OCI-M2 (cell line): ENCODE measurements around the gene AOAH.

ENCODE experiments used
- DNase-seq: peaks from one replicate; lab custom pipeline; 2025; ENCODE audit not compliant: unreplicated experiment; lab: John Stamatoyannopoulos, UW

AOAH gene

DNA sequence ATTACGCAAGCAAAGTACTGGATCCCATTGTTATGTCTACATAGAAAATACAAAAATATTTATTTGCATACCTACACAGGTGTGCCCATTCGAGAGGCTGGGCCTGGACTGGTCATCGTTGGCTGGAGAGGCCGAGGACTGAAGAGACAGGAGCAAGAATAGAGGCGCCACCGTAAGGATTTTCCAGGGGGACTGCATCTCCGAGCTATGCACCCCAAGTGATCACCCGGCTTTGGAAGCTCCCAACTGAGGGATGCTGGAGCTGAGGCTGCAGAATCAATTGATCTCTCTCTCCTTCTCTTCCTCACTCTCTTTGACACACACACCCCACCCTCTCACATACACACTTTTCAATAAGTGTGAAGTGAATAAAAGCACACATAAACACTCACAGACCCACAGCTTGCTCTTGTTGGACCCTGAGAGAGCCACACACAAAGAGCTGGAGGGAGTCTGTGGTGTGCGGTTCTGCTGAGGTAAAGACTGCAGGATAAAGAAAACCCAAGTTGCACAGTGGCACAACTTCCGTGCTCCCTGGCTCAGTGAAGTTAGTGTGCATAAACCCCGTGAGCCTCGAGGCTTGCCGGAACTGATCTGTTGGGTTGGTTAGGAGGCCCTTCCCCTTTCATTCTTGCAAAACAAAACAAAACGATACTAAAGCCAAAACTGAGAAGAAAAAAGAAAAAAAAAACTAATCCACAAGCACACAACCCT lies at the start of gene AOAH:
Gene AOAH, minus strand, starts transcription at position 544 of the 714 bp plus-strand sequence. Its CDS starts 346 bp downstream, at position 198.
- no peak for DNase-seq

DNA sequence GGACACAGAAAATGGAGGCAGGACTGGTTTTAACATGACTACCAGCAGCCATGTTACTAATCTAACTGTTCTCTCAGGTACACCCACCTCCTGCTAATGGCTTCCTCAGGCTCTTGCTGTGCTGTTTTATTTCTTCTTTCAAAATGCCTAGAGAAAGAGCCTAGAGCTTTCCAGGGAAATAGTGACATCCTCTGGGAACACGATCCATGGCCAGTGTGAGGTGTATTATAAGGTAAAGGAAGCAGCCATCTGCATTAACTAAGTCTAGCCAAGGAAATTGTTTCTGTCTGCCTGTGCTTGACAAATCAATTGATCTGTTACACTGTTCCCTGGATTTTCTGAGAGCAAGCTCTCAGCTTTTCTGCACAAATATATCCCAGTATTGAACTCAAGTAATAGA lies 42.2 kb upstream of the AOAH start:
- no peak for DNase-seq

DNA sequence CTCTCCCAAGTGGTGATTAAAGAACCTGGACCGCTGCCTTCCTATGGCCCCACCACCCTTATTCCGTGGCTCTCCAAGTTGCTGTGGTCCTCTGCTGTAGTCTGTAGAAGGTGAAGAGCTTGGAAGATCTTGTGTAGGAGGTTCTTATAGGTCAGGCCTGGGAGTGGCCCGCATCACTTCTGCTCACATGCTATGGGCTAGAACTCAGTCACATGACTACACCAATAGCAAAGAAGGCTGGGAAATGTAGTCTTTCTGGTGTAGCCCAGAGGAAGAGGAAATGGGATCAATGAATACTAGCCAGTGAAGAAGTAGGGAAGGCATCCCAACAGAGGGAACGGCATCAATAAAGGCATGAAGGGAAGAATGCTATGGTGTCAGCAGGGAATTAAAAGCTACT lies 41.3 kb upstream of the AOAH start:
- no peak for DNase-seq

DNA sequence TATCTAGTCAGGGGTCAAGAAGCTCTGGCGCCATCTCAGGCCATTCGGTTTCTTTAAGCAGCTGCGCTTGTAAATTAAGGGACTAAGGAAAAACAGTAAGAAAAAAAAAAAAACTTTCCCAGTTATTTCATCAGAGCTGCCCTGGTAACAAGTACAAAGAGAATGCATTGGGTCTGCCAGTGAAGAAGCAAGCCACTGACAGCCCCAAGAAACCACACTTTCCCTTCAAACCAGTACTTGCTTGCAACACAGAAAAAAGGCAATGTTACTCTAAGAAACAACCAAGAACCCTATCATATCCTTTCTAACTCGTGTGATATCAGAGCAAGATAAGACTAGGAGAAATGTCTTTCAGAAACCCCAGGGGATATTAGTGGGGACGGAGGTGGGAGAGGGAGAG lies 40.6 kb upstream of the AOAH start:
- no peak for DNase-seq

DNA sequence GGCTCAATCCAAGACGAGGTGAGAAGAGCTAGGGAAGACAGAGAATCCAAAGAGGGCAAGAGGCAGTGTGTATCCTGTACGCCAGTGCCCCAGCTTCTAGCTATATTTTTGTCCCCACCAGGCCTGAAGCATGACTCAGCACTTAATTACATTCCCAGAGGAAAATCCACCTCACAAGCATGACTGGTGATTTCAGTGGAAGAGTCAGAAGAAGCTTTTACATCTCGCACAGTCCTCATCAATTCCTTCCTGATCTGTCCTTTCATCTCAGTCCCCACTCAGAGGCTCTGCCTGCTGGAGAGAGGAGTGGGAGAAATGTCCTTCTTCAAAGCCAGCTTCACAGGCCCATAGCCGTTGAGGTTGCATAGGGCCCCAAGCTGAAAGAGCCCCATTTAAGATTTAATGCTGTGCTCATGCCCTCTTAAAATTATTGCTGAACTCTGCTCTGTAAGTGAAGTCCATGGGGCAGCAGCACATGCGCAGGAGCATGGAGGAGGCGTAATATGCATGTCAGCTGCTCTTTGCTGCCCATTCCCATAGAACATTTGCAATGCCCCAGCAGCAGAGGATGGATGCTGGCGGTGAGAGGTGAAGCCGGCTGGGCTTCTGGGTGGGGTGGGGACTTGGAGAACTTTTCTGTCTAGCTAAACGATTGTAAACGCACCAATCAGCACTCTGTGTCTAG lies 39.0 kb upstream of the AOAH start:
- DNase-seq, result no peak

GRCh38 chr7:36762394-36762793 lies 38.1 kb upstream of the AOAH start:
- DNase-seq, result no peak

GRCh38 chr7:36761835-36762234 lies 37.5 kb upstream of the AOAH start:
- no peak for DNase-seq

GRCh38 chr7:36760856-36761762 lies 36.8 kb upstream of the AOAH start:
- no peak for DNase-seq

DNA sequence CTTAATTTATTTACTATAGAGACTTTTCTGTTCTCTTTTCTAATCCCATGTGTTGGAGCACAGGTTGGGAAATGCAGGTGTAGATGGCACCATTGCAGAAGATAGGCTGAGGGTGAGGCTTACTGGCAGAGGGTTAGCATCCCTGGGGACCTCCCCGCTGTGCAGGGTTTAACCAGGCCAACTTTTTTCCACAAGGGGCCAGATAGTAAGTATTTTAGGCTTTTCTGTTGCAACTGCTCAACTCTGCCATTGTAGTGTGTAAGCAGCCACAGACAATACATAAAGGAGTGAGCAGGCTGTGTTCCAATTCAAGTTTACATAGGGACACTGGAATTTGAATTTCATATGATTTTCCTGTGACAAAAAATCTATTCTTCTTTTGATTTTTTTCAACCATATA lies 34.6 kb upstream of the AOAH start:
- DNase-seq, result no peak

DNA sequence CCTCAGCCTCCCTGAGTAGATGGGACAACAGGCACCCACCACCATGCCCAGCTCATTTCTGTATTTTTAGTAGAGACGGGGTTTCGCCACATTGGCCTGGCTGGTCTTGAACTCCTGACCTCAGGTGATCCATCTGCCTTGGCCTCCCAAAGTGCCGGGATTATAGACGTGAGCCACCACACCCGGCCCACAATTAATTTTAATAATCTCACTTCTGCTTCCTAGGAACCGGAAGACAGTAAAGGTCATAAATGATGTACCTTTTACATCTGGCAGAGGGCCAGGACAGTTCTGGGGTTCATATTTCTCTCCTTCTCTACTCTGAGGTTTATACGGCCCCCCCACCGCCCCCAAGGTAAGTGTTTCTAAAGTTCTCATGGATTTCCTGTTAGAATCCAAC lies 31.2 kb upstream of the AOAH start:
- DNase-seq, result no peak

- no peak for DNase-seq
Observed at GRCh38 chr7:36752026-36752711, 27.9 kb upstream of the AOAH start.

GRCh38 chr7:36750451-36750850 lies 26.2 kb upstream of the AOAH start:
- DNase-seq, result no peak

- DNase-seq, result no peak
Observed at GRCh38 chr7:36749282-36749960, 25.1 kb upstream of the AOAH start.

GRCh38 chr7:36748017-36748487 lies 23.8 kb upstream of the AOAH start:
- DNase-seq, result no peak

GRCh38 chr7:36747280-36748016 lies 23.2 kb upstream of the AOAH start:
- no peak for DNase-seq

DNA sequence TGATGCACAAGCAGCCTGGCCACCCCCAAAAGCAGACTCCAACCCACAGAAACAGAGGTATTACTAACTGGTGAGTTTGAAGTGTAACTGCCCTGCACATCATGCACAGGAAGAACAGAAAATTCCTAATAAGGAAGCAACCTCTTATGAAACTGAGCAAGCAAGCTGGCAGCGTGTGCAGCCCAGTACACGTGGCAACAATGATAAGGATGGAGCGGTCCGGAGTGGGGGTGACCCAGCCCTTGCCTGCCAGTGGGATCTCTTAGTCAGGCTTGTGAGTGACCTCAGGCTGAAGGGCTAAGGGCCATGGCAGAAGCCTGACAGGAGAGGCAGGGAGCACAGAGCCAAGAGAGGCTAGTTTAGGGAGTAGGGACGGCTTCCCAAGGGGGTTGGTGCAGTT lies 22.1 kb upstream of the AOAH start:
- DNase-seq, result peak; percentile 25

- no peak for DNase-seq
Observed at GRCh38 chr7:36742911-36743775, 18.8 kb upstream of the AOAH start.

DNA sequence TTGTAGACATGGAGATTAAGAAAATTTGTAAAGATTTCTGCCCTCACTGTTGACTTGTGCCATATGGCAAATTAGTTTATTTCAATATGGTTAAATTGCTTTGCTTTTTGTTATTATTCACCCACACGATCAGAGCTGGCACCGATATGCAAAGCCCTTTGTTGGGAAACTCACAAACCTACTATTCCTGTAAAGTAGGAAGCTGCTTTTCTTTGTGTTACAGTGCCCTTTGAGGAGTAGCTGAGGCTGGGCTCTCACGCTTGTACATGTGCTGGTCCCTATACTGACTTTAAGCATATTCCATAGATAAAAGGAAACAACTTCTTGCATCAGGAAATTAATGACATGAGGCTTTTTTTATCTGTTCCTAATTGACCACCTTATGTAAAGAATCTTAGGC lies 17.6 kb upstream of the AOAH start:
- DNase-seq, result no peak

GRCh38 chr7:36739351-36739750 lies 15.1 kb upstream of the AOAH start:
- DNase-seq, result no peak
